NCI-H2196 (cell line): ENCODE measurements around the gene PAM16.

Source experiments
- DNase-seq: peaks from one replicate; lab custom pipeline; 2025; ENCODE audit not compliant: unreplicated experiment; lab: John Stamatoyannopoulos, UW

The PAM16 gene

GRCh38 chr16:4307215-4308037, 43.7 kb downstream of the PAM16 start:
- peak; percentile 96 for DNase-seq

GRCh38 chr16:4306470-4307214, 44.5 kb downstream of the PAM16 start:
- peak; percentile 22 for DNase-seq

GRCh38 chr16:4303973-4304372, 47.1 kb downstream of the PAM16 start:
- no peak for DNase-seq

- DNase-seq: no peak
These were observed 49.2 kb downstream of the PAM16 start for GRCh38 chr16:4301968-4302367.

GRCh38 chr16:4301177-4301576, 49.9 kb downstream of the PAM16 start:
- no peak for DNase-seq

GRCh38 chr16:4298761-4299522, 52.2 kb downstream of the PAM16 start:
- no peak for DNase-seq

- no peak for DNase-seq
These were observed 53.6 kb downstream of the PAM16 start for GRCh38 chr16:4297480-4297879.

- no peak for DNase-seq
These were observed 55.5 kb downstream of the PAM16 start for GRCh38 chr16:4295581-4295980.

- peak; percentile 81 for DNase-seq
These were observed 57.2 kb downstream of the PAM16 start for GRCh38 chr16:4293822-4294457.

- DNase-seq: no peak
These were observed 57.9 kb downstream of the PAM16 start for GRCh38 chr16:4293181-4293716.

GRCh38 chr16:4291699-4292098, 59.4 kb downstream of the PAM16 start:
- DNase-seq: no peak
